OCI-LY7 (cell line): ENCODE data around the gene PALLD.

ENCODE experiments used
- CTCF ChIP-seq: fragments of 200-600 bp; sonication (generic); conservative IDR thresholded peaks from 2 replicates; pipeline ENCODE4 v1.5.1; 2014; ENCODE audit warnings: mild to moderate bottlenecking, antibody characterized with exemption, low read length, moderate library complexity, mixed read lengths
- EZH2phosphoT487 ChIP-seq: fragments of 200-600 bp; sonication (generic); IDR thresholded peaks from 2 replicates; pipeline ENCODE4 v1.6.1; 2018; ENCODE audit warnings: low read depth, borderline replicate concordance, mild to moderate bottlenecking, mixed run types, antibody characterized with exemption, low read length, moderate library complexity, mixed read lengths

DNA sequence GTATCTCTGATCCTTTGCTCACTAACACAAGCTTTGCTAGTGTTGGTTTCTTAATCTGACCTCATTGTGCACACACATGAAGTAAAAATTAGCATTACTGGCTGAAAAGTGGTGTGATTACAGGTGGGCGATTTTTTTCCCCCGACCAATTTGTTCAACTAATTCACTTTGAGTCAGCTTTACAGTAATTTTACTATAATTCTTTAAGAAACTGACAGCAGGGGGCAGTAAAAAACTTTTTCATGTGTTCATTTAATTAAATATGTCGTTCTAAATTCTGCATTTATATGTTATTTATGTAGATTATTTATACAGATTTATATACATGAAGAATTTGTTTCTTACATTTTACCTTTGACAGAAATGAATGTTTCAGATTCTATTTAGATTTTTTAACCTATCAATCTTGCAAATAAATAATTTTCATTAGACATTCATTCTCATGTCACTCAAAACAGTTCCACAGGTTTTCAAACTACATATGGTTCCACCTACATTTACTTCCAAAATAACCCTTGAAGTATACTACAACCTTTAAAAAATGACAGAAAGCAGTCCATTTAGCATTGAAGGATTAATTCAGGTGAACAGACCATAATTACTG is 17.5 kb downstream of the PALLD start:
- TF ChIP-seq CTCF (peak; percentile 77), EZH2phosphoT487 (no peak)
